Anterior cingulate cortex (tissue), 58 donors: ENCODE measurements around the gene TPM2.
A peak's percentile ranks its signal among the peaks of the same experiment; 100 is the strongest.

ENCODE experiments used
- DNase-seq, 58 donors: peaks; one replicate each; lab custom pipeline; 2025; lab: John Stamatoyannopoulos, UW

The TPM2 gene

GRCh38 chr9:35689542-35690293 is at the start of gene TPM2:
TPM2 (minus strand) TSS chr9:35689925; CDS start chr9:35689817, 108 bp downstream.
- DNase-seq, result peak in 2 of 58 donors; percentile 5 to 10

DNA sequence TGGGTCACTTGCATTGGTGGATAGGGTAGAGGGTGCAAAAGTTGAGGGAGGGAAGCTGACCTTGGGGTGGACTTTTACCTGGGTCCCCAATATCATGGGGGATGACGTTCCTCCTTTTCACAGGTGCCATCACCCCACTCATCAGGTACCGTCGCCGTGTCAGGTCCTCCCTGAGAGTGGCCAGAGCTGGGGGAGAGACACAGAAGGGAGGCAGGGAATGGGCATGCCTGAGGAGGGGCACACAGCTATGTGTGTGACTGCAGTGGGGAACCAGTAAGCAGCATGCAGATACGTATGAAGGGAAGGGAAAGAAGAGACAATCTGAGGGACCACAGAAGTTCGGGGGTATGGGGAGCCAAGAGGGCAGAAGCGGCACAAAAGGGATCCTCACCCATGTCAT is 49.2 kb upstream of the TPM2 start:
- no peak for DNase-seq

GRCh38 chr9:35738186-35738585 is 48.5 kb upstream of the TPM2 start:
- DNase-seq, result no peak

DNA sequence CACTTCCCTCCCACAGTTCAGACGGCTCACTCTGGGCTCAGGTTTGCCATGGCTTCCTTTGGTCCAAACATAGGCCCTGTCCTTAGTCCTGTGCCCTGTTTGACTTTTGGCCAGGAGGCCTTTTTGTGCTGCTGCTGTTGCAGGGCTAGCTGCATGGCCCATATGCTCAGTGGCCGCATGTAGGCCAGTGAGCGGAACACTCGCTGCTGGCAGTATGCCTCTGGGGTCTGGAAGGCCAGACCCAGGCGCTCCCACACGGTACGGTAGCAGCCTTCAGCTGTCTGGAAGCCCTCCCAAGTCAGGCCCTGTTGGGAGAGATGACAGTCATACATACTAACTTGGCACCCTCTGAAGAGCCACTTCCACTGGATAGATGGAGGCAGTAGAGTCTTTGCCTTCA is 47.4 kb upstream of the TPM2 start:
- DNase-seq, result no peak

DNA sequence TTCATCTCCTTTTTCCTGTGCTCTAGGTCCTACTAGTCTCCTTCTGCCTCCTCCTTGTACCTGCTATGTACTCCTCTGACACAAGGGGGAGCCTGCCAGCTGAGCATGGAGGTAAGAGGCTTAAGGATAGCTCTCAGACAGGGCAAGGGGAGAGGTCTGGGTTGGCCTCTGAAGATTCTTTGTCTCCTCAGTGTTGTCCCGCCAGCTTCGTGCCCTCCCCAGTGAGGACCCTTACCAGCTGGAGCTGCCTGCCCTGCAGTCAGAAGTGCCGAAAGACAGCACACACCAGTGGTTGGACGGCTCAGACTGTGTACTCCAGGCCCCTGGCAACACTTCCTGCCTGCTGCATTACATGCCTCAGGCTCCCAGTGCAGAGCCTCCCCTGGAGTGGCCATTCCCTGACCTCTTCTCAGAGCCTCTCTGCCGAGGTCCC is 46.5 kb upstream of the TPM2 start:
- peak in 38 of 58 donors; percentile 3 to 60 (median 19) for DNase-seq

DNA sequence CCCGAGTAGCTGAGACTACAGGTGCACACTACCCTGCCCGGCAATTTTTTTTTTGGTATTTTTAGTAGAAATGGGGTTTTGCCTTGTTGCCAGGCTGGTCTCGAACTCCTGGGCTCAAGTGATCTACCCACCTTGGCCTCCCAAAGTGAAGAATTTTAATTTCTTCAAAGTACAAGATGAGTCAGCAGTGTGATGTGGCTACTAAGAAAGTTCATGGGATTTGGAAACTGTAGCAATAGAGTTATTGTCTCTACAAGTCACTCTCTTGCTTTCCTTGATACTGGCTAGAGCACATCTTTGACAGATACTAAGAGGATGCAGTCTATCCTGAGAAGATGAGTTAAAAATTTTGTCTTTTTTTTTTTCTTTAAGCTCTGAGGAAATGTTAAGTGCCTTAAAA is 44.4 kb upstream of the TPM2 start:
- DNase-seq, result no peak

- DNase-seq, result peak in 5 of 58 donors; percentile 8 to 53 (median 42)
These were observed 43.2 kb upstream of the TPM2 start for GRCh38 chr9:35732800-35733541.

DNA sequence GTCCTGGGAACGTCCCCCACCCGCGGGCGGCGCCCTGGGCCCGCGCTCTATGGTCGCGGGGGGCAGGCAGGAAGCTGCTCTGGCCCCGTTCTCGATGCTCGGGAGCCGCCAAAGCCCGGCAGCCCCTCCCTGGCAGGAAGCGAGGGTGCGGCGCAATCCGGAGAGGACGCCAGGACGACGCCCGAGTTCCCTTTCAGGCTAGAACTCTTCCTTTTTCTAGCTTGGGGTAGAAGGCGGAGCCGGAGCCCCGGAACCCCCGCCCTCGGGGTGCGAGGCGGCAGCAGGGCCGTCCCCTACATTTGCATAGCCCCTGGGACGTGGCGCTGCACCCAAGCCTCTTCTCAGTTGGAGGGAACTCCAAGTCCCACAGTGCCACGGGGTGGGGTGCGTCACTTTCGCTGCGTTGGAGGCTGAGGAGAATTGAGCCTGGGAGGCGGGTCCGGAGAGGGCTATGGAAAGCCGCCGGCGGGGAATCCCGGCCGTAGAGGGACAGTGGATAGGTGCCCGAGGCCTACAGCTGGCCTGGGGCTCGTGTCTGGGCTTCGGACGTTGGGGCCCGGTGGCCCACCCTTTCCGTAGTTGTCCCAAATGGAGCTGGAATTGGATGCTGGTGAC is 42.6 kb upstream of the TPM2 start, which contains the start of the genes CREB3 and TLN1:
TSS of gene CREB3 (plus strand) at position 482 of the 615 bp plus-strand sequence. CDS start at position 589, 107 bp downstream.
TSS of gene TLN1 (minus strand) at position 11 of the 615 bp plus-strand sequence. CDS start 6,501 bp downstream, outside the sequence.
- peak; percentile 79 to 100 (median 97) for DNase-seq

- peak in 3 of 58 donors; percentile 38 to 70 (median 50) for DNase-seq
These were observed 41.9 kb upstream of the TPM2 start for GRCh38 chr9:35731415-35732184.

- no peak for DNase-seq
These were observed 40.7 kb upstream of the TPM2 start for GRCh38 chr9:35730486-35730854.

DNA sequence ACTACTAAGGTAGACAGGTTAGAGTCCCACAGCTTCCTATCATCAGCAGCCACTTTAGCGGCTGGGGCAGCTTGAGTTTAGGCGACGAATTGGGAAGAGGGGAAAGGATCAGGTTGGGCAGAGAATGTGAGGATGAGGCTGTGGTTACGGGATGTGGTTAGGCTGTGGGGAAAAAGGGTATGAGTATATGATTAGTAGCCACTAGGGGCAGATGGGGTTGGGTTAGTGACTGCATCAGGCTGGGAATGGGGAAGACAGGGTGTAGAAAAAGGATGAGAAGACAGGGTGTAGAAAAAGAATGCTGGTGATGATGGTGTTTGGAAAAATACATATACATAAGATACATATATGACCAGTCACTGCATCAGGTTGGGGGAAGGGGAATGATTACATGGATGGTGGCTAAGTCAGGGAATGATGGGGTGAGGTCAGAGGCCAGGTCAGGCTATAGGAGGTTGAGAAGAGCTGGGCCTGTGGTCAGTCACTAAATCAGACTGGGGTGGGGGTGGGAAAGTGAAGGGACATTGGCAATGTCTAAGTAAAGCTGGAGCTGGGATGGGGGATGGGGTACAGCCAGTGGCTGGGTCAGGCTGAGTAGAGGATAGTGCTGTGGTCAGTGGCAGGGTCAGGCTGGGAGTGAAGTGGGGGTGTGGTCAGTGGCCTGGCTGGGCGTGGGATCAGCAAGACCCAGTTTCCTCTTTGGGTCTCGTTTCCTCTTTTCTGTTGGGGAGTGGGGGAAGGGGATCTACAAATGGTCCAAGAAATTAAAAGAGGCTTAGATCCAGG is 40.2 kb upstream of the TPM2 start:
- DNase-seq, result peak in 30 of 58 donors; percentile 3 to 60 (median 16)

- DNase-seq, result no peak
These were observed 39.4 kb upstream of the TPM2 start for GRCh38 chr9:35729101-35729500.

GRCh38 chr9:35728041-35728971 is 38.6 kb upstream of the TPM2 start:
- DNase-seq, result peak in 28 of 58 donors; percentile 5 to 46 (median 18)

- DNase-seq, result no peak
These were observed 37.9 kb upstream of the TPM2 start for GRCh38 chr9:35727676-35728040.

DNA sequence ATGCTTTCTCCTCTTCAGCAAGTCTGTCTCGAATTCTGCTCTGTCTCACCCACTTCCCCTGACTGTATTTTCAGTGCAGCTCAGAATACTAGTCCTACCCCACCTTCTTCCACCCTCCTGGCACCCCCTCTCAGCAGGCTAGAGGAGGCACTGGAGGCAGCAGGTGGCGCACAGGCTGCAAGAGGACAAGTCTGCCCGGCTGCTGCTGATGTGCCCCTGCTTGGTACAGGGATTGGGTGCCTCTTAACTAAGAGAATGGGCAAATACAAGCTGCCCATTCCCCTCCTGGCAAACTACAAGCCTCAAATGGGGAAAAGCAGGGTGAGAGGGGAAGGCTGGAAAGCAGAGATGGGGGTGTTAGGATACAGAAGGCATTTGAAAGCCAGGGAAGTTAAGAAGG is 37.2 kb upstream of the TPM2 start:
- peak in 28 of 58 donors; percentile 4 to 51 (median 24) for DNase-seq

DNA sequence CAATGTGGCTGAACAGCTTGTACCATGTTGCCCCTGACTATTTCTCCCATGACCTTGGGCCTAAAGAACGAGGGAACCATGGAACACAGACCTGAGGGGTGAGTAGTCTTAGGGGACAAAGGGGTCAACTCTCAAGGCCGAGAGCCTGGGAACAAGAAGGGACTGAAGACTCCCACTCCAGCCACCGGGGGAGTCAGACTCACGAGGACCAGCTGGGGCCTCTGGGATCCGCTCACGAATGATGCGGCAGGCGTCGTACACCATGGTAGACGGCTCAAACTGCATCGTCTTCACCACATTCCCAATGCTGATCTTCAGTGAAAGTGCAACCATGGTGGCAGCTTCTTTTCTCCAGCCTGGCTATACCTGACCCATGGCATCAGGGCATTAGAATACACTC is 35.6 kb upstream of the TPM2 start:
- no peak for DNase-seq

GRCh38 chr9:35723908-35724307 is 34.2 kb upstream of the TPM2 start:
- DNase-seq, result no peak

DNA sequence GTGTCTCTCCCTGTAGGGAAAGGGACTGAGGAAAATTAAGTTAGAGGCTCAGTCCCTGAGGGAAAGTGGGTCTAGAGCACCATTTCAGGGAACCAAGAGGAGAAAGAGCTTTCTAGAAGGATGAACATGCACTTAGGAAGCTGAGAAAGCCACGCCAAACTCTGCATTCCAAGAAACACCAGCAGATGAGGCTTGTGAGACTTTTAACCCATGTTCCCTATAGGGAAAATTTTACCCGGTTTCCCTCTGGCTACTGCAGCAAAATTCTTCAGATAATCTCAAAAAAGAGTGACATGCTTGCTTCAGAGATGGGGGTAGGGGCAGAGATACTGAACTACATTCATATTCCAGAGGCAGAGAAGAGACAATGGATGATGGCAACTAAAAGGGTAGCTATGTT is 33.7 kb upstream of the TPM2 start:
- DNase-seq, result no peak
